IPS DF 19.7 (cell line): ENCODE measurements around the gene LRPAP1.
"Not testable (repeated sequence)": the region's sequence is repeated elsewhere in the genome, so short reads cannot be mapped to it uniquely, and the experiment has no call there.

Experiments used
- DNase-seq: peaks from one replicate; pipeline ENCODE4 v3.0.0-alpha.2; 2013; ENCODE audit warnings: low read depth, low spot score

Gene LRPAP1

DNA sequence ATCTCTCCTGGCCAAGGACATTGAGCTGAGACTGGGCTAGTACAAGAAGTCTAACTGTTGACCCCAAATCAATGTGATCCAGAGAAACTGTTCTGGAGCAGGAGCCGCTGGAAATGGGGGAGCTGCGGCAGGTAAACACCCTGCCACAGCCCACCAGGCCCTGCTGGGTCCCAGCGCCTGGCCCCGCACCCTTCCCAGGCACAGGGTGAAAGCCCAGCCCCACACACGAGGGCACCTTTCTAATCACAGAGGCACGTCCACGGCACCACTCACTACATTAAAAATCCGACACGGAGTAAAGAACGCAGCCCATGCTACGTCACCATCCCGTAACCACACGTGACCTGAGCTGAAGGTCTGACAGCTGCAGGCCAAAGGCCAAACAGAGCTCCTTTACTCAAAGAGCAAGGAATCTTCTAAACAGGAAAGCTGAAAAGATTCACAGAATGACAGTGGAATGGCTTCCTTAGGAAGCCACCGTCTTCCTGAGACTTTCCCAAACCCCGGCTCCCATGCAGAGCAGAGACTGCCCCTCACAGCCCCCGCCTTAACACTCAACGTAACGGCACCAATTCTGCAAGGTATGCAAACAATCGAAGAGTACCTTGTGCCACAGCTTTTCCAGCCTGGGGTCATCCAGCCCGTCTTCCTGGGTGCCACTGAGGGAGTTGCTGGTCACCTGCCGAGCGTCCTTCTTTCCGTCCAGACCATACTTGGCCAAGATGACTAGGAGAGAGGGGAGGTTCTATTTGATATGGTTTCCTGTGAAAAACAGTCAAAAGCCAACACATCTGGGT is 12.6 kb downstream of the LRPAP1 start:
- DNase-seq, result no peak

DNA sequence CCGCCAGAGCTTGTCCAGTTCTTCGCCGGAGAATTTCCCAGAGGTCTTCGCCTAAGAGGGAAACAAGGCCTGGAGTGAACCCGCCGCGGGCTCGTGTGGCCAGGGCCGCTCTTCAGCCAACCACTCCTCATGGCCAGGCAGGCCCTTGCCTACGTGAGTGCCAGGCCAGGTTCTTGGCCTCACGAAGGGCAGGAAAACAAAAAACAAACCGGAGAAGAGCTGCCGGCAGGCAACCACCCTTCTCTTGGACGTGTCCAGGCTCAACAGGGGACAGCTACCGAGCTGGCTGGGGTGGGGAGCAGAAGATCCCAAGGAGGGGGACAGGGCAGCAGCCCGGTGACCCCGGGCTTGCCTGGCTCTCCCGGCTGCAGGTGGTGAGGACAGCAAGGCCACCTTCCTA is 13.3 kb downstream of the LRPAP1 start:
- DNase-seq, result no peak

DNA sequence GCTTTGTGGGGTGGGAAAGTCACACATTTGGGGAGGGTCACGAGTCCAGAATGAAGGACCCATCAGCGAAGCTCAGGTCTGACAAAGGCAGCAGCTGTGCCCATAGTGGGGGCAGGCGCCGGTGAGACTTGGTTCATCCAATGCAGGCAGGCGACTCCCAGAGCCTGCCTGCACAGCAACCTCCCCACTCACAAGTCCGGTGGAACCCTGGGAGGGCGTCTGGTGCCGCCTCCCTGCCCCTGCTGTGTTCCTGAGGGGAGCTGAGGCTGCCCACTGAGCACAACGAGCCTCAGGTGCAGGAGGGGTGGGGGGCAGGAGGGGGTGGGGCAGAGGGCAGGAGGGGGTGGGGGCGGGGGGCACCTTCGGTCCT is 13.7 kb downstream of the LRPAP1 start:
- DNase-seq, result no peak

DNA sequence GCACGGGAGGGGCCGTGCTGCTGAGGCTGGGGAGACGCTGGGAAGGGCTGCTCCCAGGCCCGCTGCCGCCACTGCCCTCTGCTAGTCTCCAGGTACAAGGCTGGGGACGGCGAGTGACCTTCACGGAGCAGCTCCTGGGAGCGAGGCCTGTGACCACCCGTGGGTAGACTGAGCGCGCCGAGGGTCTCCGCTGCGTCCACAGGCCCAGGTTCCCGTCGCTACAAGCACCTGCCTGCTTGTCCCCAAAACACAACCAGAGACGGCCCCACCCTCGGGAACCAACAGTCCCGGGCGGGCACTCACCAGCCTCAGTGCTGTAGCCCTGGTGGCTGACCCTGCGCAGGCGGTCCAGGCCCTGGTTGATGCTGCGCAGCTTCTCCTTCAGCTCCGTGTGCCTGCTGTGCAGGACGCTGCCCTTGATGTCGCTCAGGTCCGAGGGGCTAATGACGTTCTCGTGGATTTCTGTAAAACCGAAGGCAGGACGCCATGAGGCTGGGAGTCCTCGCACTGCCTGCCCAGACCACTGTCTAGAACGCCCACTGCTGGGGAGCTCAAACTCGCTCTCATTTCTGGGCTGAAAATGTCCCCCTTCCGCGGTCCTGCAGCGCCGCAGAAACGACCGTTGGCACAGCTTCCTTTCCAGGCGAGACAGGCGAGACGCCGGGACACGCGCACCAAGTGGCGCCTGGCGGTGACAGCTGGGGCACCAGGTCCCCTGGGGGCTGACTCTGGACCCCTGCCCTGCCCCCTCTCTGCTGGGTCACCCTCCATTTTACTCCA is 14.3 kb downstream of the LRPAP1 start:
- no peak for DNase-seq

DNA sequence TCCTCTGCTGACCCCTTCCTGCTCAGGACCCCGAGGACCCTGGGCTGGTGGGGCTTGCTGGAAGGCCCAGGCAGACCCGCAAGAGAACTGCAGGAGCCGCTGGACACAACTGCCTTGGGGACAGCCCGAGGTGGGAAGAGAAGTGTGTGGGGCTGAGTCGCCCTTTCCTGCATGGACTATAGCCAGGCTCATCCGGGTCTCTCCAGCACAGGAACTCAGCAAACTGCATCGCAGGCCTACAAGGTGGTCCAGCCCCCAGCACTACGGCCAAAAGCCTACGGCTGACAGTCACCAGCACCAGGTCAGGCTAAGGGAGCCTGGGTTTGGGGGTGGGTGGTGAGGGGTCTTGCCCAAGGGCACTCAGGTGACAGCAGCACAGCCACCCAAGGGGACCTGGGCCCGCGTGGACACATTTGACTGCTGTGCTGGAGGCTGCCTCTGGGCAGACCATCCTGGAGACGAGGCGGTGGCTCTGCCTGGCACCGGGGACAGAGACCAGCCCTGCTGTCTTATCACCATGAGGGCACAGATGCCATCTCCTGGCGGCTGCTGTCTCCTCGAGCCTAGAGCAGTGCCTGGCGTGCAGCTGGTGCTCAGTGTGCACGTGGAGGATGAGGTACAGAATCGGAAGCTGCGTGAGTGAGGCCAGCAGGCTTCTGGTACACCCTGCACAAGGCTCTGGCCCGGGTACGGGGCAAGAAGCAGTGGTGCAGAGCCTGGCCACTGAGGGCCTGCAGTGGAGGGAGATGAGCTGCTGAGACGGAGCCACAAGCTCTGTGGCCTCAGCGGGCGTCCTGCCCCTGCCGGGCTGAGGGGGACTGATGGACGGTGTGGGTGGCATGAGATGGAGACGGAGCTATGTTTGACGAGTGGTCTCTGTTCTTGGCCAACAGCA is 15.1 kb downstream of the LRPAP1 start:
- no peak for DNase-seq

DNA sequence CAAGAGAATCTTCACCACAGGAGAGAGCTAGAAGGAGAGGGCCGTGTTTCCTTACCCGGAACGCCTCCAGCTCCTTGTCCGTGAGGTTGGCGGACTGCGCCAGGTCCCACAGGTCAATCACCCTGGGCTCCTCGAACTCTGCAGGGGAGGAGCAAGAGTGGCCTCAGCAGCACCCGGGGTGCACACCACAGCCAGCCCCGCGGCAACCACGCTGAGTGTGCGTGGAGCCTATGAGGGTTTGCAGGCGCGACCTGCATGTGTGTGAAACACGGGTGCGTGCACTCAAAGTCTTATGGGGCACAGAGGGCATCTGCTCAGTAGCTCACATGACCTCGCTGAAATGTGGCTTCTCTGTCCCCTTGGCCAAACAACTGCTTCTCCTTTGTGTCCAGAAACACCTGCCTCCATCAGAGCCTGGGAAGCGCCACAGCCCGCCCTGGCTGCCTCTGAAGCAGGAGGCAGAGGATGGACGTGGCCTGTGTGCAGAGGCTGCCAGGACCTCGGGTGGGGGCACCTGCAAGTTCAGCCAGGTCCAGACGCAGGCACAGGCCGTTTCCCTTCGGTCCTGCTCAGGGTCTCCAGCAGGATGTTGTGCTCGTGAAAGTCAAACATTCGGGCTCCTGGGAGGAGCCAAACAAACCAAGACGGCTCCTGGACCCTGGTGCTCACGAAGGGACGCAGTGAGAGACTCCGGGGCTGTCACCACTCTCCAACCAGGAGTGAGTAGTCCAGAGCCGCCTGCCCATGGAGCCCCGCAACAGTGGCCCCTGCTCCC is 16.0 kb downstream of the LRPAP1 start:
- no peak for DNase-seq

DNA sequence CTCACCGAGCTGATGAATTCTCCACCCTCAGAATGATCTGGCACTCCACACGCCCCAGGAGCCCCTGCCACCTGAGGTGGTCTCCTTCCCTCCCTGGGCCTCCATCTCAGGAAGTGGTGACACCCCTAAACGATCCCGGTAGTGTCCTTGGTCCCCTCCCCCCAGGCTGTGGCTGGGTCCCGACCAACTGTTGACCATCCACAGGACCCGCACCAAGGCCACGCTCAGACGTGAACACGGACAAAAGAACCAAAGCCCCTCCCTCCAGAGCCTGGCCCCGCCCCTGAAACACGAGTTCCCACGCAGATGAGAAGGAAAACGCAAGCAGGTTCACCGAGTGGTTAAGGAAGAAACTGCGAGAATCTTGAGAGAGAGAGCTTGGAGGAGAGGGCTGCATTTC is 16.6 kb downstream of the LRPAP1 start:
- DNase-seq, result no peak

DNA sequence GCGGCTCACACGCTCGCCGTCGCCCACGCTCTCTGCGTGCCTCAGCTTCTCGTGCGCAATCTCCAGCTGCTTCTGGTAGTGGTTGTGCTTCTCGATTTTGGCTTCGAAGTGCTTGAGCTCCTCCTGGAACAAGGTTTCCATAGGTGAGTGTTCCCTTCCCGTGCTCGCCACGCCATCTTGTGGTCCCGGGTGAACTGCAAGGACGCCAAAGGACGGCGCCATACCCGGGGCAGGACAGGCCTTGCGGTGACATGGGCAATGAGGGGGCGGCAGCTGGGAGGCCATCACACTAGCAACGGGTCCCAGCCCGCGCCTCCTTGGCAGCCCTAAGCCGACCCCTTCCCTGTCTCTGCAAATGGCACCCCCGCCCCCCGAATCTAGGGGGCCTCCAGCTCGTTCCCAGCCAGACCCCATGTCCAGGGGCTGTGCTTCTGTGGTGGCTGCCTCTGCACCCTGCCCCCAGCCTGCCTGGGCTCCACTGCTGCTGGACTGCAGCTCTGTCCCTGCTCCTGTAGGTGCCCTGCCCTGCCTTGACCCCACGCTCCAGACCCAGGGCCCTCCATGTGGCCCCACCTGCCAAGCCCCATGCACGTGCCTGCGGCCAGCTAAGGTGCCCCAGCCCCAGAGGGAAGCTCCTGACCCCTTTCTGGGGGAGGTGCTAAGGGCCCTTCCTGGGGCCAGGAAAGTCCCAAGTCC is 17.3 kb downstream of the LRPAP1 start:
- no peak for DNase-seq

DNA sequence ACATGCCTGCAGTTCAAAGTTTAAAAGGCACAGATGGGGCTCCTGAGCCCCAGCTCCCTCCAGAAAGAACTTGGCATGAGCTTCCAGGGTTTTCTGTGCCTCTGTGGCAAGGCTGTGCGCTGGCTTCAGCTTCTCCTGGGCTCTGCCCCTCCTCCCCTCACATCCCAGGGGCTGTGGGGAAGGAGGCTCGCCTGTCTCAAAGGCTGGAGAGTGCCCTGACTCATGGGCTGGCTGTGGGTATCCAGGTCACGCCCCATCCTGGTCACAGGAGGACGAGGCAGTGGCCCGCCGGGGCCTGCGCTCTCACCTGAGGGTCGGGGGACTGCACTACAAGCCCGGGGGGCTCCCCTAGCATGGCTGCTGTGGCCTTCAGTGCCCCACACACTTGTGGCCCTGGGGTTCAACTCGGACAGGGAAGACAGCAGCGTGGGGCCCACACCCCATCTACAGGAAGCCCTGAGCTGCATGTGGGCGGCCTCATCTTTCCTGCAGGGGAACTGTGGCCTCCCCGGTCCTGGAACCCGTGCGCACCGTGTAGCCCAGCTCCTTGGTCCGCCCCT is 17.9 kb downstream of the LRPAP1 start:
- DNase-seq, result no peak

DNA sequence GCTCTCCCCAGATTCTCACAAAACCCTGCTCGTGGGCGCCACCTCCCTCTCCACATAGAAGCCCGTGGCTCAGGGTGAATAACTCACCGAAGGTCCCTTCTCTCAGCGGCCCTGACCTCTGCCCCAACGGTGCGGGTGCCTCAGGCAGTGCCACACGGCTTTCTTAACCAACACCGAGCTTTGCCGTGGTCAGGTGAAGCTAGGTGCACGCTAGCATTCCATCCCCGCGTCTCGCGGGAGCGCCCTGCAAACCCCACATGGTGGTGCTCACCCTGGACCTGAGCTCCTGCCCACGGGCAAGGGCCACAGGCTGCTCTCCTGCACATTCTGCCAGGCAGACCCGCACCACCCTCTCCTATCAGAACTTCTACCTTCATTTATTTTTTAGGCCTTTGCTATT is 18.4 kb downstream of the LRPAP1 start:
- DNase-seq, result no peak

DNA sequence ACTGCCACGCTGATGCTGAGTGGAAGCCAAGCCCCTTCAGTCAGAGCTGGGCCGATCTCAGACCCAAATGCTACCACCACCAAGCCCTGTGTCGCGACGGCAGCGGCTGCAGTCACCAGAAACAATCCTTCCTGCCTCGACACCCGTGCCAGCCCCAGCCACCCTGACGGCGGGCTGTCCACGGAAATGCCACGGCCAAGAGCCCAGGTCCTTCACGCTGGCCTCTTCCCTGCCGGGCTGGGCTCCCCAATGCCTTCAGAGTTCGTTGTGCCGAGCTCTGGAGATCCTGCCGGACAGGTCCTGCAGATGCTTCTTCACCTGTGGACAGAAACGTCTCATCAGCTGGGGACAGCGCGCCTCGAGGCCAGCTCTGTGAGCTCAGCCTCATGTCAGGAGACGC is 19.5 kb downstream of the LRPAP1 start:
- no peak for DNase-seq

DNA sequence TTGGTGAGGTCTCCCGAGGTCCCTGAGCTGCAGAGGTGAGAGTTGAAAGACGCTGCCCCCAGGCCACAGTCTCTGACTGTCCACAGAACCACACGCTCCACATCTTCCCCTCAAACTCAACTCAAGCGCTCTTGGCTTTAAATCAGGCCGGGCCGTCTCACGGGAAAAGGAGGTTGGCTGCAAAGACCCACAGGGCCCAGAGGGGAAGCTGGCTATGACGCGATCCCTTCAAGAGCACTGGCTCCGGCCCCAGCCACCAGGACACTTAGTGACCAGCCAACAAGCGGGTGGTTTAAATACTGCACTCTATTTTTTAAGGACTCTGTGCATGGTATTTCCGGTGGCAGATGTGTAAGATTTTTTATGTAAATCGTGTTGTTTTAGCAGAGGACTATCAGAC is 19.9 kb downstream of the LRPAP1 start:
- no peak for DNase-seq

DNA sequence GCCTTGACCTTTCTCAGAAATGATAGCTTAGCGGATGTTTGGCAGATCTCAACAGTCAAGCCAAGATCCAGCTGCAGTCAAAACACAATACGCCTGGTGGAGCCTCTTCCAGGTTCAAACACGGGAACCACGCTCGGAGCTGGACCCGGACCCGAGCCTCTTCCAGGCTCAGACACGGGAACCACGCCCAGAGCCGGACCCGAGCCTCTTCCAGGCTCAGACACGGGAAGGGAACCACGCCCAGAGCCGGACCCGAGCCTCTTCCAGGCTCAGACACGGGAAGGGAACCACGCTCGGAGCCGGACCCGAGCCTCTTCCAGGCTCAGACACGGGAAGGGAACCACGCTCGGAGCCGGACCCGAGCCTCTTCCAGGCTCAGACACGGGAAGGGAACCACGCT is 20.6 kb downstream of the LRPAP1 start:
- DNase-seq, result not testable (repeated sequence)

DNA sequence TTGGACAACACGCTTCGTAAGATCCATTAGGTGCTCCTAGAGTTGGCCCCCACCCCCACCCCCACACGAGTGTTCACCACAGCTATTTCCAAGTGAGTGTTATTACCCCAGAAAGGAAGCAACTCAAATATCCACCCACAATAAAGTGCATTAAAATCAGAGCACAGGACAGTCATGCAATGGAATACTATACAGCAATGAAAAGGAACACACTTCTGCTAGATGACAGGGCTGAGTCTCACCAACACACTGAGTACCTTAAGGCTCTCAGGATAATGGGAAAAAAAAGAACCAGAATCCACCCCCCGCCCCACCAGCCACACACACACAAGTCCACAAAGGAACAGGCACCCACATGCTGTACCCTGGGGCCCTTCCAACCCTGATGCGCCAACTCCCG is 21.0 kb downstream of the LRPAP1 start:
- DNase-seq, result no peak

DNA sequence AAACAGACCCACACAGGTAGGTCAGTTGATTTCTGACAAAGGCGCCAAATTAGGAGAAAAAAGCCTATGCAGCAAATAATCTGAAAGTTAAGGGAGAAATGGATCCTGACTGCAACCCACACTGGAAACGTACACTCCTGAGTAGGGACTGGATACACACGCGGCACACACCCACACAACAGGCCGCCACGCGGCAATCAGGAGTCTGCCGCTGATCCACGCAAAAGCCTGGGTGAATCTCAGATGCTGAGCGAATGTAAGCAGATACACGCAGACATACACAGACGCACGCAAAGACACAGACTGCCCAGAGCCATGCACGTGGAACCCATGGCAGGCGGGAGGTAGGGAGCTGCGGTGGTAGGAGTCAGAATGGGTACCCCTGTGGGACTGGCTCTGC is 21.7 kb downstream of the LRPAP1 start:
- no peak for DNase-seq

DNA sequence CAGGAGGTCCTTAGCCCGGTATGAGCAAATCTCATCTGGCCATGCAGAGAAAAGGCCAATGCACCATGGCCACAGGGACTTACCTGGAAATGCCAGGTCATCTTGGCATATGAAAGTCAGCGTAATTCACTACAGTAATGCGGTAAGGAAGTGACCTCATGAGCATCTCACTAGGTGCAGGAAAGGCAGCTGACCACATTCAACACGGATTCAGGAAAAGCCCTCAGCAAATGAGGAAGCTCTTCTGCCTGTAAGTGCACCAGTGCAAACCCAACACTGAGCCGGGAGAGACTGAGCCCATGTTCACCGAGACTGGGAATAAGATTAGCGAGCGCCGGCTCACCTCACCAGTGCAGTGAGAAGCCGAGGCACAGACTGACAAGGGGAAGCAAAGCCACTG is 23.7 kb downstream of the LRPAP1 start:
- no peak for DNase-seq

DNA sequence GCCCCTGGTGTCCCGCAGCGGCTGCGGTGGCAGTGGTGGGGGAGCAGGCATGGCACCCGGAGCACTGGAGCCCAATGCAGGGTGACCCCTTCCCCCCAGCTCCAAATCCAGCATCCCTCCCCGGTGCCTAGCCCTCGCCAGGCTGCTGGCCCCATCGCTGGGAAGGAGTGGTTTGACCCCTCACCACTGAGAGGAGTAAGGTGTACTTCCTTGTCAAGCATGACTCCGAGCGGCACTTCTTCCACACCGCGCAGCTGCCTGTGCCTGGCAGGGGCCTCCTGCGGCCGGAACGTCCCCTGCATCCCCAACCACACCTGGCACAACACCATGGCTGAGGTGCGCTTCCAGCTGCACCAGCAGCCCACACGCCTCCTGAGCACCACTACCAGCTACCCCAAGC is 27.0 kb downstream of the LRPAP1 start:
- no peak for DNase-seq

DNA sequence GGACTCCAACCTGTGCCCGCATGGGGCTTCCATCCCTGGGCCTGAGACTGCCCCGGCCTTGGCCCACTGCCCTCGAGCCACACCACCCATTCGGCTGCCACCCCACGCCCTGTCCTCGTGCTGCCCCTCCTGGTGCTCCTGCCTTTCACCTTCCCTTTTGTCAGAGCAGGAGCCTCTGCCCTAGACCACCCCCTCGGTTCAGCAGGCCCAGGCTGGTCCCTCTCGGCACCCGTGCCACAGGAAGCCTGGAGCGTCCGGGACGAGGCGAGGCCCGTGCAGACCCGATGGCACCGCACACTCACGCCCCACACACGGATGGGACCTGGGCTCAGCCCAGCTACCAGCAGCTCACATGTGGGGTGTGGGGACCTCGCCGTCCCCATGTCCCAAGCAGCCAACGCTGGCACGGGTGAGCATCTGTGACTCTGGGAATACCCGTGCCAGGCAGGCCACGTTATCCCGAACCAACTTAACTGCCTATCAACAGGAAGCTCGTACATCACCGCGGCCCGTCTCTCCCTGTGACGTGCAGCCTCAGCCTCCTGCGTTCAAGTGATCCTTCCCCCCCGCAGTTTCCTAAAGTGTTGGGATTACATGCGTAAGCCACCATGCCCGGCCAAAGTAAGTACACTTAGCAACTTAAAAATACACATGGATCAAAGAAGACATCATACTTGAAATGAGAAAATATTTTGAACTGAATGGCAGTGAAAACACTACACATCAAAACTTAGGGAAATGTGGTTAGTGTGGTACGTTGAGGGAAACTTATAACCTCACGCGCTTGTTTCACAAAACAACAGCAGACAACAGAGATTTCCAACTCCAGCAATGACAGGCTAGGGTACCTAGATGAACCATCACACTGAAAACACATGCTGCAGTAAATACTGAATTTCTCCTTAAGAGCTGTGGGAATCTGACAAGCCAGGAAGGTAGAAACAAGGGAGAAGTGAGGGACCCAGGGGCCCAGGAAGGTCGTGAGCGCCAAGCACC is 29.0 kb downstream of the LRPAP1 start:
- no peak for DNase-seq

DNA sequence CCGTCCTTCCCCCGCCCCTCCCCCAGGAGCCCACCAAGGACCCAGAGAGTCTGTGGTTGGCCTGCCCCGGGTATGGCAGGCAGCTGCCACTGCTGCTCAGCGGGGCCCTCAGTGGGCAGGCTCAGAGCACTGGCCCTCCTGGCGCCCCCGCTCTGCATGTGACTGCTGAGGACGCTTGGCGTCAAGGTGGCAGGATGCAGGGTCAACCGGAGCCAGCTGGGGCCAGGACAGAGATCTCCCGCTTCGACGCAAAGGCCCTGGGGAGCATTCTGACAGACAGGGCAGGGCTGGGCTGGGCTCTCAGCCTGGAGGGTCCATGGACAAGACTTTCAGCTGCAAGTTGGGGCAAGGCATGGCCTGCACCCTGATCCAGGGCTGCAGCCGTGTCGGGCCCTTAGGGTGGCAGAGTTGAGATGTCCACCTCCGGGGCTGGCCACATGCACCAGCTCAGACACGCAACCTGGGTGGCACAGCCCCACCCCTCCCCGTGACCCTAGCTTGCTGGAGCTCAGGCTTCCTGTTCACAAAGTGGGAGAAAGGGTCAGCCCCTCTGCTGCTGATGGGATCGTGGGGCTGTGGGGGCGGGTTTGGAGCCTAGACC is 30.3 kb downstream of the LRPAP1 start:
- DNase-seq, result no peak
